Thyroid gland (tissue), 4 donors: ENCODE data around the gene DOCK6. TPM values are rescaled to one million over a fixed set of nuclear protein-coding genes. Genes with fewer than 3 reads are reported as not detected.

Experiments used
- DNase-seq, 2 donors: peaks; one replicate each; pipeline ENCODE4 v3.0.0-alpha.2; 2019
- H3K27ac ChIP-seq, 3 donors: fragments of 200-600 bp; sonication (generic); 1 replicate in 2 of 3; 2 replicates in 1 of 3; pipeline ENCODE4 v1.5.1; 2016 to 2019; ENCODE audit warnings: mild to moderate bottlenecking in 1 of 3, moderate library complexity in 1 of 3
- H3K27me3 ChIP-seq: fragments of 200-600 bp; sonication (generic); one replicate; pipeline ENCODE4 v1.5.1; 2019
- H3K36me3 ChIP-seq, 2 donors: fragments of 200-600 bp; sonication (generic); one replicate each; pipeline ENCODE4 v1.5.1; 2016 to 2019
- H3K4me1 ChIP-seq, 2 donors: fragments of 200-600 bp; sonication (generic); one replicate each; pipeline ENCODE4 v1.5.1; 2017 to 2019
- H3K4me3 ChIP-seq, 3 donors: fragments of 200-600 bp; sonication (generic); replicated peaks in 1 of 3; 1 replicate in 2 of 3; 2 replicates in 1 of 3; pipeline ENCODE4 v1.5.1; 2016; ENCODE audit warnings: mild to moderate bottlenecking in 1 of 3
- H3K9me3 ChIP-seq: fragments of 200-600 bp; sonication (generic); one replicate; pipeline ENCODE4 v1.5.1; 2017
- CTCF ChIP-seq, 6 experiments: fragments of 200-600 bp in 3 of 6; fragments of 450-650 bp in 3 of 6; sonication (generic) in 3 of 6; IDR thresholded peaks; one replicate each; pipeline ENCODE4 v1.5.1; 2016 to 2019; ENCODE audit warnings: antibody characterized with exemption in 6 of 6, mild to moderate bottlenecking in 2 of 6, inconsistent platforms in 1 of 6, moderate library complexity in 1 of 6
- POLR2A ChIP-seq, 2 donors: fragments of 450-650 bp; IDR thresholded peaks; one replicate each; pipeline ENCODE4 v1.6.1; 2017; ENCODE audit warnings: antibody characterized with exemption in 2 of 2, mild to moderate bottlenecking in 2 of 2, moderate library complexity in 1 of 2
- WGBS, 2 donors: methylation state at CpG; one replicate each; pipeline ENCODE4 v1.1.5; 2017; 5-methylcytosine and 5-hydroxymethylcytosine counted together
- intact Hi-C: fragments of 100-400 bp; cut with DNase I; formaldehyde crosslinking; loops from one replicate; pipeline ENCODE4 v1.15.1; 2023
- total RNA-seq, 4 donors: library from RNA; depleted of rRNA; stranded (reverse); fragments of >200 nt; gene quantifications; one replicate each; pipeline ENCODE4 v1.2.3, GENCODE V29; 2016

DOCK6 gene
- total RNA-seq, 4 donors from 2014 or later: 41.4 to 156 (median 58.1) TPM

- TF ChIP-seq CTCF (IDR thresholded peaks at IDR 0.05) (no peak), POLR2A (IDR thresholded peaks at IDR 0.05) (no peak)
- no peak within 1 kb of the TSS for H3K27ac ChIP-seq
- no peaks in the 10 kb centered on the region for H3K27me3 ChIP-seq
- DNase-seq: no peak
- peaks cover 0 to 6% of the 10 kb centered on the region in 2 donors for H3K4me1 ChIP-seq
- WGBS, 2 donors: 95% methylated on average over 13 to 21 of the region's 23 CpGs
- intact Hi-C loops: no loop called here
- H3K9me3 ChIP-seq: no peaks in the 10 kb centered on the region
- H3K4me3 ChIP-seq: no peak within 1 kb of the TSS
- peaks cover 22 to 40% of the 10 kb centered on the region in 2 donors for H3K36me3 ChIP-seq
Observed at GRCh38 chr19:11239377-11240000, 22.8 kb downstream of the DOCK6 start, which contains the start of gene ANGPTL8. Gene ANGPTL8, plus strand, starts transcription at chr19:11239619. Its CDS starts 19 bp downstream, at chr19:11239638.

- no peak overlapping the region for H3K4me3 ChIP-seq
- peaks cover 22 to 40% of the 10 kb centered on the region in 2 donors for H3K36me3 ChIP-seq
- H3K27ac ChIP-seq: no peak overlapping the region
- 98 to 99% methylated on average over 6 of the region's 6 CpGs for WGBS, 2 donors
- intact Hi-C loops: no loop called here
- no peak for TF ChIP-seq CTCF (IDR thresholded peaks at IDR 0.05)
- TF ChIP-seq POLR2A (IDR thresholded peaks at IDR 0.05): no peak
- no peaks in the 10 kb centered on the region for H3K27me3 ChIP-seq
- H3K4me1 ChIP-seq: peaks cover 0 to 5% of the 10 kb centered on the region in 2 donors
- DNase-seq: no peak
- H3K9me3 ChIP-seq: no peaks in the 10 kb centered on the region
Observed at GRCh38 chr19:11238781-11239376, 23.4 kb downstream of the DOCK6 start.

- Histone ChIP-seq H3K27me3 (no peaks in the 10 kb centered on the region), H3K4me3 (no peak overlapping the region), H3K4me1 (no peaks in the 10 kb centered on the region), H3K36me3 (peaks cover 23 to 45% of the 10 kb centered on the region in 2 donors), H3K27ac (no peak overlapping the region), H3K9me3 (no peaks in the 10 kb centered on the region)
- WGBS, 2 donors: 90 to 95% methylated on average over 10 to 11 of the region's 11 CpGs
- intact Hi-C loops: no loop called here
- DNase-seq: no peak
- TF ChIP-seq POLR2A (IDR thresholded peaks at IDR 0.05) (no peak), CTCF (IDR thresholded peaks at IDR 0.05) (no peak)
Observed at GRCh38 chr19:11238041-11238440, 24.3 kb downstream of the DOCK6 start.

- WGBS, 2 donors: 79 to 82% methylated on average over 5 to 15 of the region's 15 CpGs
- intact Hi-C loops: no loop called here
- Histone ChIP-seq H3K4me1 (no peaks in the 10 kb centered on the region), H3K27me3 (no peaks in the 10 kb centered on the region), H3K9me3 (no peaks in the 10 kb centered on the region), H3K27ac (no peak overlapping the region), H3K36me3 (peaks cover 30 to 45% of the 10 kb centered on the region in 2 donors), H3K4me3 (no peak overlapping the region)
- DNase-seq: no peak
- TF ChIP-seq CTCF (IDR thresholded peaks at IDR 0.05) (no peak), POLR2A (IDR thresholded peaks at IDR 0.05) (no peak)
Observed at GRCh38 chr19:11237321-11237720, 25.0 kb downstream of the DOCK6 start.
